ENCODE measurements around the gene EAF2.
"Not testable (repeated sequence)": the region's sequence is repeated elsewhere in the genome, so short reads cannot be mapped to it uniquely, and the experiment has no call there.

Gene EAF2

GRCh38 chr3:121834671-121835464 lies at the start of gene EAF2, which contains the start of gene IQCB1:
EAF2 (plus strand) TSS chr3:121835209; CDS start chr3:121835286, 77 bp downstream.
IQCB1 (minus strand) TSS chr3:121835060; CDS start chr3:121828960, 6,100 bp downstream.
- peak; percentile 88 to 94 (median 92) for DNase-seq (ENCODE audit: low read depth in 3 of 3)

GRCh38 chr3:121786485-121786884 lies 48.5 kb upstream of the EAF2 start:
- no peak for DNase-seq (ENCODE audit: low read depth in 3 of 3)

- no peak for DNase-seq (ENCODE audit: low read depth in 3 of 3)
Measured at GRCh38 chr3:121793078-121793477, 41.9 kb upstream of the EAF2 start.

GRCh38 chr3:121794264-121794983 lies 40.6 kb upstream of the EAF2 start:
- DNase-seq (ENCODE audit: low read depth in 3 of 3), result no peak

GRCh38 chr3:121796970-121797369 lies 38.0 kb upstream of the EAF2 start:
- no peak for DNase-seq (ENCODE audit: low read depth in 3 of 3)

GRCh38 chr3:121800906-121801305 lies 34.1 kb upstream of the EAF2 start:
- no peak for DNase-seq (ENCODE audit: low read depth in 3 of 3)

GRCh38 chr3:121803771-121804320 lies 31.2 kb upstream of the EAF2 start:
- no peak for DNase-seq (ENCODE audit: low read depth in 3 of 3)

GRCh38 chr3:121809249-121809648 lies 25.8 kb upstream of the EAF2 start:
- no peak for DNase-seq (ENCODE audit: low read depth in 3 of 3)

GRCh38 chr3:121817753-121818152 lies 17.3 kb upstream of the EAF2 start:
- DNase-seq (ENCODE audit: low read depth in 3 of 3), result no peak

GRCh38 chr3:121818578-121818977 lies 16.4 kb upstream of the EAF2 start:
- no peak for DNase-seq (ENCODE audit: low read depth in 3 of 3)

- no peak for DNase-seq (ENCODE audit: low read depth in 3 of 3)
Measured at GRCh38 chr3:121819236-121819635, 15.8 kb upstream of the EAF2 start.

- no peak for DNase-seq (ENCODE audit: low read depth in 3 of 3)
Measured at GRCh38 chr3:121821421-121822199, 13.4 kb upstream of the EAF2 start.

- DNase-seq (ENCODE audit: low read depth in 3 of 3), result no peak
Measured at GRCh38 chr3:121822973-121823372, 12.0 kb upstream of the EAF2 start.

- DNase-seq (ENCODE audit: low read depth in 3 of 3), result no peak
Measured at GRCh38 chr3:121834157-121834670, 795 bp upstream of the EAF2 start.

GRCh38 chr3:121835465-121835801 lies 424 bp downstream of the EAF2 start:
- no peak for DNase-seq (ENCODE audit: low read depth in 3 of 3)

- DNase-seq (ENCODE audit: low read depth in 3 of 3), result no peak
Measured at GRCh38 chr3:121836064-121836463, 1.1 kb downstream of the EAF2 start.

GRCh38 chr3:121836481-121836880 lies 1.5 kb downstream of the EAF2 start:
- DNase-seq (ENCODE audit: low read depth in 3 of 3), result no peak

GRCh38 chr3:121839962-121840361 lies 5.0 kb downstream of the EAF2 start:
- DNase-seq (ENCODE audit: low read depth in 3 of 3), result no peak

GRCh38 chr3:121844892-121845291 lies 9.9 kb downstream of the EAF2 start:
- no peak for DNase-seq (ENCODE audit: low read depth in 3 of 3)

- no peak for DNase-seq (ENCODE audit: low read depth in 3 of 3)
Measured at GRCh38 chr3:121852256-121852655, 17.2 kb downstream of the EAF2 start.

- DNase-seq (ENCODE audit: low read depth in 3 of 3), result no peak
Measured at GRCh38 chr3:121855555-121855954, 20.5 kb downstream of the EAF2 start.

- not testable (repeated sequence) for DNase-seq (ENCODE audit: low read depth in 3 of 3)
Measured at GRCh38 chr3:121857778-121858177, 22.8 kb downstream of the EAF2 start.

Data from stimulated activated CD4-positive, alpha-beta T cell treated with anti-CD3 and anti-CD28 coated beads, TNF-alpha, amount 100 ng/mL, for 24 hours (primary cell).